NCI-H510A (cell line): ENCODE measurements around the gene PVALEF.
A peak's percentile ranks its signal among the peaks of the same experiment; 100 is the strongest.

ENCODE experiments used
- DNase-seq: peaks from one replicate; lab custom pipeline; 2025; lab: John Stamatoyannopoulos, UW

Gene PVALEF

DNA sequence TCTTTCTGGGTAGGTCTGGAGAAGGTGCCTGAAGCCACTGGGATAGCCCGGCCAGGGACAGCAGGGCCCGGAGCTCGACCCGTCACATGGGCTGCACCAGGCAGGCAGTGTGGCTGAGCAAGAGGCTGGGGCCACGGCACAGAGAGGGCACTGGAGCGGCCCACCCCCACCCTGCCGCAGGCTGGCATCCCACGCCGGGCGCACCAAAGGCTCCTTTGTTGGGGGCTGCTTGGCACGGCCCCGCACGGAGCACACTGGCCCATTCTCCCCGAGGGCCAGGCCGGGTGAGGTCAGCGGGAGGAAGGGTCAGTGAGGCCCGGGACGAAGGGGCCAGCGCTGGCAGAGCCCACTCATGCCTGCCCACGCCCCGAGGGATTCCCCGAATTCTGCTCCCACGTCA, 36.5 kb upstream of the PVALEF start:
- DNase-seq, result no peak

DNA sequence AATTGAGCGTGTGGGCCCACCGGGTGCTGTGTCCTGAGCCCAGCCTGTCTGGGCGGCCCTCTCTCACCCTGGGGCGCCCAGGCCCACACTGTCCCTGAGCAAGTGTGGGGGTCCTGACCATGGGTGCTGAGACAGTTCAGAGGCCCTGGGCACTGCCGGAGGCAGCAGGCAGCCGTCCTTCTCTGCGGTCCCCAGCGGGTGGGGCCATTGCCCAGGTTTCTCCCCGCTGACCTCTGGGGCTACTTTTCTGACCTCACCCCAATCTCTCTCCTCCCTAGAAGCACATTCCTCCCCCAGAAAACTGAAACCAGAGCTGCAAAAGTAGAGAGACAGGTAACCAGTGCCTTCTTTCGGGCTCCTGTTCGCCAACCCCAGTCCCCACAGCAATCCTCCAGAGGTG, 36.0 kb upstream of the PVALEF start:
- no peak for DNase-seq

DNA sequence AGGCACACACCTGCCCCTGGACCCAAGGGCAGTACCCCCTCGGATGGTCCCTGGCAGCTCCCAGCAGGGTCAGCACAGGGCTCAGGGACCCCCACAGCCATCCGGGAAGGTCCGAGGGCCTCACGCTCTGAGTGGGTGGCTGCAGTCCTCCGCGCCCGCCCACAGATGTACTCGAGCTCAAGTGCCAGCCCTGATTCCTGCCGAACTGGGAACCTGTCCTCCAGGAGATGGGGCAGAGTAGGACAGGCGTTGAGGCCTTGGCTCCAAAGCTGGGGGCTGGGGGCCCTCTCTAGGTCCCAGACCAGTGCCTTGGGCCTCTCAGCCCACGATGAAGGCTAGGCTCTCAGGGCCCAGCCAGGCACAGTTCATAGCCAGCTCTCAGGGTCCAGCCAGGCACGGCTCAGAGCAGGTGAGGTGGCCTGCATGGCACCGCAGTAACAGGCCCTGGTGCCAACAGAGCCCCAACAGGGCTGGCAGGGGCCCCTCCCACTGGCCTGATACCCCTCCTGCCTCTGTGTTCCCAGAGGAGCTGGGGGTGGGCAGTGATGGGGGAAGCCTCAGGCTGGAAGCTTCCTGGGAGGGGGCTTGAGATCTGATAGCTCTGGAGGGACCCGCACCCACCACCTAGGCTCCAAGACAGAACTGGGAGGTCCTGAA, 35.5 kb upstream of the PVALEF start:
- no peak for DNase-seq

DNA sequence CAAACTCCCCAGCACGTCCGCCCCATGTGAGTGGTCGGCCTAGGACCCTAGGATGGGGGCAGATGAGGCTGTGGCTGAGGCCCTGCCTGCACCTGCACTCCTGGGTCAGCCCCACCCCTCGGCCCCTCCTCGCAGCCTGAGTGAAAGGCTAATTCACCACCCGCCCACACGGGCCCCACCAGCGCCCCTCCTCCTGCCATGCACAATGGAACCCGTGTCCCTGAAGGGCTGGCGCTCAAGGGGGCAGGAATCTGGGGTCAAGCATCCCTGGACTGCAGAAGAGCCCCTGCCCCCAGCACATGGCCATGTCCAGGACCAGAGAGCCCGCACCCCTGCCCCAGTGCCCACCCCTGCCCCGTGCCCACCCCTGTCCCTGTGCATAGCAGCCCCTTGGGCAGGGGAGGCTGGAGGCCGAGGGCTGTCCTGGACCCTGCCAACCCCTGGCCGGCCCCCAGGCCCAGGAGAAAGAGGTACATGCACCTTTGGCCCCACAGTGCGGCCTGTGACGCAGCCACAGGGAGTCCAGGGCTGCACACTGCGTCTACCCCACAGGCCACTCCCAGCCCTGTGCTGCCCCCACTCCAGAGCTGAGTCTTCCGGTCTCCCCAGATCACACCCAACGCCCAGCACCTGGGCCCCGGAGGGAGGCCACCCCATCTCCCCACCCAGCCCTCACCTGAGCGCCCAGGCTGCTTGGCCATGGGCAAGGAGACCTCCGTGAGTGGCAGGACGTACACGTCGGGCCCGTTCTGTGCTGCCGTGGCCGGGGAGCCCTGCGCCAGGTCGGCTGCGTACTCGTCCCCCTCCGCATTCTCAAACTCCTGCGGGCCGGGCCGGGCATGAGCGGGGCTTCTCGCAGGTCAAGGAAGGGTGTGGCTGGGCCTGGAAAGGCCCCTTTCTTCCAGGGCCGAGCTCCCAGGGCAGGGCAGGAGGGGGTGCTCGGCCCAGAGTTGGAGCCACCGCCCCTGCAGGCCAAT, 34.6 kb upstream of the PVALEF start:
- no peak for DNase-seq

DNA sequence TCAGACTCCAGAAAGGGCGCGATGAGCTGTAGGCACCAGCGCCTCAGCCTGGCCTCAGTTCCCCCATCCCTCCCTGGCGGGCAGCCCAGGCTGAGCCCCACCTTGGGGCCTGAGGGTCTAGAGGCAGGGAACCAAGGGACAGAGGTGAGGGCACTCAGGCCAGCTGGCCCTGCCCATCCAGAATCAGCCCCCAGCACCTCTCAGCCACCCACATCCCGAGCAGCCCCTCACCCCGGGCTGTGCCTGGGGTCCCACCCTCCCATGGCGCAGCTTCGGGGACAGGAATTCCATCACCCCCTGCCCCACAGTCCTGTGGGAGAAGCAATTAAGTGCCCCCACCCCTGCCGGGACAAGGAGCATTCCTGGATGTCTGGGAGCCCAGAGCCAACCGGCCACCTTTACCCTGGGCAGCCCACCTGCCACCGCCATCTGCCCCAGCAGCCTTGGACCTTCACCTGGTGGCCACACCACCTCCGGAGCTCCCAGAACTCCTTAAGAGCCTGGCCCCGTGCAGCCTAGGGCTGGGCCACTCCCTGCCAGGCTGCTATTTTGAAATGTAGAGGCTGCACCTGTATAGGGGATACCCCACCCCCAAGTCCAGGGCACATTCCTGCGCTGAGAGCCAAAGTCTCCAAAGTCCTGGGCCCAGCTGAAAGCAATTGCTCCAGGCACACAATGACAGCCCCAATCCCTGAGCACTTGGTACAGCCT, 33.7 kb upstream of the PVALEF start:
- DNase-seq, result no peak

DNA sequence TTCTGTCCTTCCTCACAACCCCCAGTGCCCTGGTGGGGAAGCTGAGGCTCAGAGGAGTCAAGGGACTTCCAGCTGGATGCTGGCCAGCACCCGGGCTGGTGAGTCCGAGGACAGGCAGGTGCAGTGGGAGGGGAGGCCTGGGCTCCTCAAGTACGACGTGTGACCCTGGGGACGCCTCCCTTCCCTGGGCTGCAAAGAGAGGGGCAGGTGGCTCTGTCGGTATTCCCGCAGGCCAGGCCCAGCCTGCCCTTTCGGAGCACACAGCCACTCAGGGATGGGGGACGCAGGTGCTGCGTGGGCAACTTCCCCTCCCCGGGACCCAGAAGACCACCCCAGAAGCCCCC, 33.1 kb upstream of the PVALEF start:
- DNase-seq, result no peak

DNA sequence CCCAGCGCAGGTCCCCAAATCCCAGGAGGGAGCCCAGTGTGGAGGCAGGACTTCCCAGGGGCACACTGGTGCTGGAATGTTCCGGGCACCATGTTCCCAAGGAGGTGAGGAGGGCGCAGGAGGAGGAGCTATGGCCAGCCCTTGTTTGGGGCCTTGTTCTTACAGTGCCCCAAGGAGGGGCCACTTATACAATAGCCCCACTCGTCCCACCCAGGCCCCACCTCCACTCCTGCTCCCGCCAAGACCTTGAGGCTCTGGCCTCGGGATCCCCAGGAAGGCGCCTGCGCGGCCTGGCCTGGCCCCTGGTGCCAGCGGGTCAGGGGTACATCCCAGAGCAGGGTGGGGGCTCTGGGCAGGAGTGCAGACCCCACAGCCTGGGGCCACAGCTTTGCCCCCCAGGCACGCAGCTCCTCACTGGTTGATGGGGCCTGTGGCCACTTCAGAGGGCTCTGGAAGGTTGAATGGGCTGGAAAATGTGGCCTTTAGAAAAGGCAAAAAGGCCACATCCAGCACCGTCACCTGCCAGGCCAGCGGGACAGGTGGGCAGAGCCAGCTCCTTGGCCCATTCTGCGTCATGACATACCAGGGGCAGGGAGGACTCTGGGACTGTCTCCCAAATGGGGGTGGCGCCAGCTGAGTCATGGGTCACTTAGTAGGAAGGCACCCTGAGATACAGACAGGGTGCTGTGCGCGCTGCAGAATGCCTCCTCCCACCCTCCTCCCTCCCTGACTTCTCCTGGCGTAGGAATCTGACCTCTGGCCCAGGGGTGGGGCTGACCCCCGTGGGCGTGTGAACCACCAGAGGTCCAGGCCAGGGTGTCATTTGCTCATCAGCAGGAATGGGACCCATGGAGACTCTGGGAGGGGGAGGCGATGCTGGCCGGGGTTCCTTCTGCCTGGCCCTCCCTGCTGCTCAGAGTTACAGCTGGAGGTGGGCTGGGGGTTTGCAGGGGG, 32.3 kb upstream of the PVALEF start:
- DNase-seq, result no peak

DNA sequence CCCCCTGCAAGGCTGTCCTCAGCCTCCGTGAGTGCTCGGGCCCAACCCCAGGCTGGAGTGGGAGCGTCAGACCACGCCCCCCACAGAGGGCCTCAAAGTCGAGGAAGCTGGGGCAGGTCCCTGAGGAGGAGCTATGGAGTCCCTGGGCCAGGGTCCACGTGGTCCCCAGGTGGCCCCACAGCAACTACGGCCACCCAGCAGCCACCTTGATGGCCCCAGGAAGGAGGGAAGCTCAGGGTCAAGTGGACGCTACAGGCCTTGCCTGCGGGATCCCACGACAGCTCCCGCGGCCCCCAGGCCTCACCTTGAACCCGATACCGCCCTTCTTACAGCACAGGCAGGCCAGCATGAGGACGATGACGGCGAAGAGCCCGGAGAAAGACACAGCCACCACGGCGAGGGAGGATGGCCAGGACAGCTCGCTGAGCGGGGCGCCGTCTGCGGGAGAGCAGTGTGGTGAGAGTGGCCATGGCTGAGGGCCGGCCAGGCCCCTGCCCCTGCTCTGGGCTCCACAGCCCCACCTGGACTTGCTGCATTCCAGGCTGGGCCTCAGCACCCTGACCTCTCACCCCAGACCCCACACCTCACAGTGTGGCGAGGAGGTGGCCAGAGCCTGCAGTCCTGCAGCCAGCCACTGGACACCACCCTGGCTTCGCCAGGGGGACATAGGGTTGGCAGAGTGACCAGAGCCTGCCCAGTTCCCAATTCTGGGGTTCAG, 31.1 kb upstream of the PVALEF start:
- no peak for DNase-seq

DNA sequence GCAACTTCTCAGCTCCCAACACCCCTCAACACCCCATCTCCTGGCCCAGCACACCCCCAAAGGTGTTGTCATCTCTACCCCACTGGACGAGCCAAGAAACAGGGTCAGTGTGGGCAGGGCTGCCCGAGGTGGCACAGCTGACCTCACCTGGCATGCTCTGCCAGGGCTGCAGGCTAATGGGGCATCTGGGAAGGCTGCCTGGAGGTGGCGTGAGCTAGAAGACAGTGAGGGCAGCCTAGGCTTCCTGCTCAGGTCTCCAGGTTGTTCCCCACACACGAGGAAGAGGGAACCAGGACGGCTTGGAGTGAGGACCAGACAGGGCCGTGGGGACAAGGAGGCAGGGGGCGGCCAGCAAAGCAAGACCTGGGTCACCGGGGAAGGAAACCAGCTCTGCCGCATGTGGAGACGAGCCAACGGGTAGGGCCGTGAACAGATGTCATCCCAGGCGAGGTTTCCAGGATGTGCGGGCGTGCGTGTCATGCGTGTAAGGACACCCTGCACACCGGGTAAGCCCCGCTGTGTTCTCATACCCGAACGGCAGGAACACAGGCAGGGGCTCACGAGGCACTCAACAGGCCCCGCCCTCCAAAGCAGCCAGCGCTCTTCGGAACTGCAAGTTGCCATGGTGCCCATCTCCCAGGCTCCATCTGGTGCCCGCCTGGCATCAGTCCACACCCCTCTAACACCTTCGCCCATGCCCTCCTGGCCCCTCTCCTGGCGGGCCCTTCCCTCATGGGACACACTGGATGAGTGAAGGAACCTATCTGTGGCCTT, 29.6 kb upstream of the PVALEF start:
- DNase-seq, result peak; percentile 62

DNA sequence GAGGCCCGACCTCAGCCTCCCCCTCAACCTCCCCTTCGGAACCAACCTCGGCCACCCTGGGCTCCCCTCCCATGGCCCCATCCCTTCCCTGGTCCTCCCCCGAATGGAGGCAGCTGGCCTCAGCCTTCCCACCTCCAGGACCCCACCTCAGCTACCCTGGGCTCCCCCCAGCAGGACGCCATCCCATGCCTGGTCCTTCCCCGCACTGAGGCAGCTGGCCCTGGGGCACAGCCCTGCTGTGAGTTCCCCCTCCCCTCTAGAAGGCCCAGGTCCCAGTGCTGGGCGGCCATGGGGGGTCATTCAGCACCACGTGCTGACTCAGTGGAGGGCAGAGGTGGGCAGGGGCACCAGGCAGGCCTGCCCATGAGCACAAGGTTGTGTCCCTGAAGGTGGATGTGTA, 28.9 kb upstream of the PVALEF start:
- no peak for DNase-seq

DNA sequence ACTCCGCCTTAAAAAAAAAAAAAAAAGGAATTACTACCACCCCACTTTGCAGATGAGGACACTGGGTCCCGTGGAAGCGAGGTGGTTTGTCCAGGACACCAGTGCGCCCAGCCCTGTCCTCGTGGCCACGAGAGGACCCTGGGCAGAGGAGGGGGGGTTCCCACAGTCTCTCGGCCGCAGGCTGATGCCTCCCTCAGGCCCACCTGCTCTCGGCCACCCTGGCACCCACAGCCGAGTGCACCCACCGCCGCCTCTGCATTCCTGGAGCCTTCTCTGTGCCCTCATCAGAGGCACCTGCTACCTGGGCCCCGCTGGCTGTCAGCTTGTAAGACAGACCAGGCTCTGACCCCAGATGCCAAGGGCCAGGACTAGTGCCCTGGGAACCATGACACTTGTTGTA, 28.1 kb upstream of the PVALEF start:
- no peak for DNase-seq

DNA sequence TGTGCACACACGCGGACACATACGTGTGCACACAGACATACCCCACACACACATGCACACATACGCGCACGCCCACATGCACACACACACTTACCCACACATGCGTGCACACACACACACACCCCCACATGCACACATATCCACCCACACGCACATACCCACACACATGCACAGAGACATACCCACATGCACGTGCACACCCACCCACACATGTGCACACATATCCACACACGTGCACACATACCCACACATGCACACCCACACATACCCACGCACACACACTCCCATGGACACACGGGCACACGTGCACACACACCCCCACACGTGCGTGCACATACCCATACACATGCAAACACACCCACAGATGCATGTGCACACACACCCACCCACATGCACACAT, 27.2 kb upstream of the PVALEF start:
- DNase-seq, result no peak

DNA sequence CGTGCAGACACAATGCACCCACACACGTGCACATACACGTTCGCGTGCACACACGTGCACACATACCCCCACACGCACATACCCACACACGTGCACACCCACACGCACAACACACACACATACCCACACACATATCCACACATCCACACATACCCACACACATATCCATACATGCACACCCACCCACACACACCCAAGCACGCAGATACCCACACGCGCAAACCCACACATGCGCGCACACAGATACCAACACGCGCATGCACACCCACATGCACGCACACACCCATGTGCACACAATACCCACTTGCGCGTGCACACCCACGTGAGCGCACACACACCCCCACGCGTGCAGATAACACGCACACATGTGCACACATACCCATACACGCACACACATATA, 26.8 kb upstream of the PVALEF start:
- no peak for DNase-seq

DNA sequence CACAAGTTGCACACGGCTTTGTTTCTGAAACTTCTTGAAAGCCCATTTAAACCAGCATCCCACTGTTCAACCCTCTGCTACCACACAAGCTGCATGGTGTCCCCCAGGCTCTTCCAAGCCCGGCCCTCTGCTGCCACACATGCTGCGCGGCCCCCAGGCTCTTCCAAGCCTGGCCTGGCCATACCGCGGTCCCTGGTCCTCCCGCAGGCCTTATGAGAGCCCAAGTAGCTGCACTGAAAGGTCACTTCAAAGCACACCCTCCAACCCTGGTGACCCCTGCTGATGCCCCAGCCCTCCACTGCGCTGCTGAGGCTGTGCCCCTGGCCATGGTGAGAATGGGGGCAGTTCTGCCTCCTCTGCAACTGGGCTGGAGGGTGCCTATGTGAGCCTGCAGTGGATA, 25.9 kb upstream of the PVALEF start:
- no peak for DNase-seq

DNA sequence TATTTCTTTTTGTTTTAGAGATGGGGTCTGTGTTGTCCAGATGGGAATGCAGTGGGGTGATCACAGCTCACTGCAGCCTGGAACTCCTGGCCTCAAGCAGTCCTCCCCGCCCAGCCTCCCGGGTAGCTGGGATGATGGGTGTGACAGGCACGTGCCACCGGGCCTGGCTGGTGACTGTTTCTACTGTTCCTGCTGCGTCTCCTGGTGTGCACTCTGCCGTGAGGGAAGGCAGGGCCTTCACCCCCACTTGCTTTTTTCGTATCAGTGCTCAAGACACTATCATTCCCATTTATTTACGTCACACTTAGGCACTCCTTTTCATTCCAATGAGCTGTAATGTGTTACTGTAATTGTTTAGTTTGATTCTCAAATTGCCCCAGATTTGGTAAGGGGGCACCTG, 25.3 kb upstream of the PVALEF start:
- DNase-seq, result no peak

DNA sequence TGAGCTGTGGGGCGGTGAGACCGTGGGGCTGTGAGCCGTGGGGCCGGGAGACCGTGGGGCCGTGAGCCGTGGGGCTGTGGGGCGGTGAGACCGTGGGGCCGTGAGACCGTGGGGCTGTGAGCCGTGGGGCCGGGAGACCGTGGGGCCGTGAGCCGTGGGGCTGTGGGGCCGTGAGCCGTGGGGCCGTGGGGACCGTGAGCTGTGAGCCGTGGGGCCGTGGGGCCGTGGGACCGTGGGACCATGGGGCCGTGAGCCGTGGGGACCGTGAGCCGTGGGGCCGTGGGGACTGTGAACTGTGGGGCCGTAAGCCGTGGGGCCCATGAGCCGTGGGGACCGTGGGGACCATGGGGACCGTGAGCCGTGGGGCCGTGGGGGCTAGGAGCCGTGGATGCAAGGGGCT, 24.6 kb upstream of the PVALEF start:
- DNase-seq, result no peak

DNA sequence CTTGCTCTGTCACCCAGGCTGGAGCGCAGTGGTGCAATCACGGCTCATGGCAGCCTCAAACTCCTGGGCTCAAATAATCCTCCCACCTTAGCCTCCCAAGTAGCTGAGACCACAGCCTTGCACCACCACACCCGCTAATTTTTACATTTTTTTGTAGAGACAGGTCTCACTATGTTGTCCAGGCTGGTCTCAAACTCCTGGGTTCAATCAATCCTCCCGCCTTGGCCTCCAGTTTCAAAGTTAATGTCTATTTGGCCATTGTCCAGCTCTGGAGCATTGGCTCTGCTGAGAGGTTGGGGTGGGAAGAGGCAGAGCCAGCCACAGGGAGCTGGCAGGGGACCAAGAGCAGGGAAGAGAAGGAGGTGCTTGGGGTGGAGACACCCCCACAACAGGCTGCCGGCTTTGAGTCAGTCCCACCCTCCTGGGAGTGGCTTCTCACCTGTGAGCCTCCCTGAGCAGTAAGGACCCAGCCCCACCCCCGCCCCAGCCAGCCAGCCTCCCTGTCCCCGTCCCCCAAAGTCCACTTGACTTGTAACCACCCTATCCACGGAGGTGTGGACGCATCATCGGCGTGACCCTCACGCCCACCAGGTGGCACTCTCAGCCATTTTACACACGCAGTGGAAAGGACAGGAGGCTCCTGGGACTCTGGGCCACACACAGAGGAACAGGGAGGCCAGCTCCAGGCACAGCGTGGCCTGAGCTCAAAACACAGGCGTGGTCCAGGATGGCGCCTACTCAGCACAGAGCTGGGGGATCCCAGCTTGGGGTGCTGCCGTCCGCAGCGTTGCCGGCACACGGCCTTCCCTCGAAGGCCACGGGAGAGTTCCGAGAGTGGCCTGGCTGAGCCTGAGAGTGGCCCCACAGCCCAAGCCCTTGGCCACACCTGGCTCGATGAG, 22.8 kb upstream of the PVALEF start:
- DNase-seq, result peak; percentile 61

DNA sequence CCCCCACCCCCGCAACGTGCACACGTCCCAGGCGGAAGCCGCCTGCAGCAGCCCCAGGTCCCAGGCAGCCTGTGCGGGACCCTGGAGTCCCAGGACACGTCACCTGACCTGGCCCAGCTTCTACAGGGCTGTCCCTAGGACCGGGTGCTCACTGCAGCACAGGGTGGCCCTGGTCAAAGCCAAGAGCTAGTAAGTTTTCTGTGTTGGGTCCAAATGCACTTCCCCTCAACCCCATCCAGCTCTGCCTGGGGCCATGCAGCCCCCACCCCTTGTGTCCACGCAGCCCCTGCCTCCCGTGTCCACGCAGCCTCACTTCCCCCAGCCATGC, 22.1 kb upstream of the PVALEF start:
- DNase-seq, result no peak

DNA sequence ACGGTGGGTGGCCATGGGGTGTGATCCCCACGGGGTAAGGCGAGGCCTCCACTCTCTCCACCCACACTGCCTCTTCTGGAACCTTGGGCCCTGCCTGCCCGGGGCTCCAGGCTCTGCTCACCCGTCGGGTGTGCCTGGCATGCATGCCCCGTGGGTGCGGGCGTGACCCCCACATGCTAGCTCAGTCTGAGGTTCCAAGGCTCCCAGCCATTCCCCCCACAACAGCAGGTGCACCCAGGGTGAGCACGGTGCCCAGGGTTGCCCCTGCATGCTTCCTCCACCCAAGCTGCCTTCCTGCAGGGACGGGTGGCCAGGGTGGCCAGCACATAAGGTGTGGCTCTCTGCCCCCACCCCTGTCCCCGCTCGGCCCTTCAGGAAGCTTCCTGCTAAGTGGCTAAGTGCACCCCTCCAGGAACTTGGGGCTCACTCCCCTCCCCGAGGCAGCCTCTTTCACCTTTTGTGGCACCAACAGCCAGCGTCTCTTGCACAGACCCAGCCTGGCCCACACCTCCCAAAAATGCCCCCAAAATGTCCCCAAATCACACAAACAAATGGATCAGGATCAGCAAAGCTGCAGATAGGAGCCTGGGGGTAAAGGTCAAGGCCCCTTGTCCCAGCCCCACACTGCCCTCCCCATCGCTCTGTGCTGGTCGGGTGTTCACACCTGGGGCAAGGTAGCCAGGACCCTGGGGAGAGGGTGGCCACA, 21.4 kb upstream of the PVALEF start:
- no peak for DNase-seq
